ENCODE results near the gene KCNQ1. TPM values are rescaled to one million over a fixed set of nuclear protein-coding genes. Genes with fewer than 3 reads are reported as not detected.

KCNQ1 gene
- polyA plus RNA-seq, 1 of the 3 experiments (the other 2 are of a cell fraction), result 0.05 TPM

GRCh38 chr11:2709429-2709828 is 264.6 kb downstream of the KCNQ1 start:
- no peaks in the 10 kb centered on the region for H3K36me3 ChIP-seq (replicated peaks in 1 of 2; ENCODE audit: control insufficient read depth in 1 of 2, insufficient read depth in 2 of 2, low read length in 1 of 2)
- no peaks in the 10 kb centered on the region for H4K20me1 ChIP-seq (ENCODE audit: insufficient read depth)
- H3K9me2 ChIP-seq, result no peaks in the 10 kb centered on the region
- no peak for TF ChIP-seq EP300 (IDR thresholded peaks at IDR 0.05; ENCODE audit: borderline replicate concordance in 1 of 2, low read depth in 1 of 2, low read length in 1 of 2)
- TF ChIP-seq CHD2 (IDR thresholded peaks at IDR 0.05; ENCODE audit: low read length, partially characterized antibody), result no peak
- no peak for TF ChIP-seq JUND (IDR thresholded peaks at IDR 0.05)
- no peak for TF ChIP-seq TEAD4 (IDR thresholded peaks at IDR 0.05; ENCODE audit: borderline replicate concordance, insufficient read depth)
- TF ChIP-seq SMC3 (IDR thresholded peaks at IDR 0.05; ENCODE audit: low read depth, low read length), result no peak
- no peak for TF ChIP-seq SIN3A (IDR thresholded peaks at IDR 0.05; ENCODE audit: borderline replicate concordance, low read depth, low read length)
- TF ChIP-seq ELF1 (IDR thresholded peaks at IDR 0.05), result no peak
- no peak for TF ChIP-seq MEF2A (IDR thresholded peaks at IDR 0.05; ENCODE audit: borderline replicate concordance, low read depth)
- TF ChIP-seq GABPA (IDR thresholded peaks at IDR 0.05; ENCODE audit: low read depth), result no peak
- TF ChIP-seq YY1 (IDR thresholded peaks at IDR 0.05; ENCODE audit: low read depth), result no peak
- TF ChIP-seq REST (IDR thresholded peaks at IDR 0.05; ENCODE audit: low read depth, low read length), result no peak
- TF ChIP-seq USF1 (IDR thresholded peaks at IDR 0.05; ENCODE audit: borderline replicate concordance, low read depth), result no peak
- no peak for TF ChIP-seq IRF3 (IDR thresholded peaks at IDR 0.05; ENCODE audit: low read depth, low read length)
- TF ChIP-seq FOXJ3 (CRISPR knock-in tag; IDR thresholded peaks at IDR 0.05), result no peak
- no peak for TF ChIP-seq FOSL2 (IDR thresholded peaks at IDR 0.05; ENCODE audit: borderline replicate concordance, low read depth)
- no peak for TF ChIP-seq PBX3 (IDR thresholded peaks at IDR 0.05)
- TF ChIP-seq RAD21 (IDR thresholded peaks at IDR 0.05; ENCODE audit: low read length), result no peak
- TF ChIP-seq NFIC (IDR thresholded peaks at IDR 0.05; ENCODE audit: borderline replicate concordance), result no peak
- POLR2A ChIA-PET, result interaction anchor here (1.4 to 2.0 kb wide), 2 partner anchors 9 to 176 kb away, joined by 4 to 13 read pairs; partner anchors contain the start of gene KCNQ1OT1
- no peaks in the 10 kb centered on the region for H3K27me3 ChIP-seq (ENCODE audit: insufficient read depth)
- peaks cover 0 to 61% of the 10 kb centered on the region in 2 experiments; a peak in 1 of 4 replicates for H3K4me1 ChIP-seq (ENCODE audit: control insufficient read depth in 1 of 2, insufficient read depth in 2 of 2, low read depth in 1 of 2, low read length in 1 of 2)
- peak overlapping the region in 1 of 2 experiments; percentile 32; a peak in 1 of 4 replicates for H3K27ac ChIP-seq (ENCODE audit: low read depth in 2 of 2, low read length in 1 of 2)
- 45% methylated on average over 8 of the region's 8 CpGs for WGBS (ENCODE audit: low lambda C conversion rate)
- no peak overlapping the region for H3K9ac ChIP-seq
- H3F3A ChIP-seq (replicated peaks; ENCODE audit: insufficient read depth), result no peaks in the 10 kb centered on the region
- CTCF ChIA-PET, result interaction anchor here (1.0 to 4.2 kb wide), 4 partner anchors 69 to 289 kb away, joined by 3 to 26 read pairs (median 8); partner anchors contain the start of gene CDKN1C
- H2AFZ ChIP-seq (ENCODE audit: low read depth), result no peak overlapping the region
- H3K9me3 ChIP-seq, result 0 out of 2 replicates have a peak, but pooled peaks cover 3% of the 10 kb centered on the region
- H3K79me2 ChIP-seq (ENCODE audit: insufficient read depth), result no peaks in the 10 kb centered on the region
- DNase-seq, result no peak
- no peak overlapping the region for H3K4me3 ChIP-seq (ENCODE audit: low read depth in 2 of 2, low read length in 1 of 2)
- no peak overlapping the region for H3K4me2 ChIP-seq

Data from SK-N-SH (cell line).